Tibial artery (tissue), 4 donors: ENCODE measurements around the gene UCP3.
A peak's percentile ranks its signal among the peaks of the same experiment; 100 is the strongest.
"Not testable (repeated sequence)": the region's sequence is repeated elsewhere in the genome, so short reads cannot be mapped to it uniquely, and the experiment has no call there.

Experiments used
- DNase-seq, 2 donors: peaks; one replicate each; pipeline ENCODE4 v3.0.0-alpha.2; 2019
- H3K27ac ChIP-seq, 2 donors: fragments of 200-600 bp; sonication (generic) in 1 of 2; 1 replicate in 1 of 2; 2 replicates in 1 of 2; pipeline ENCODE4 v1.5.1; 2018 to 2019; ENCODE audit warnings: mild to moderate bottlenecking in 1 of 2
- H3K27me3 ChIP-seq, 2 donors: fragments of 200-600 bp; sonication (generic) in 1 of 2; one replicate each; pipeline versions ENCODE4 v1.5.1 to v1.6.0; 2016 to 2019
- H3K36me3 ChIP-seq, 3 donors: fragments of 200-600 bp; sonication (generic) in 2 of 3; one replicate each; pipeline ENCODE4 v1.5.1; 2016 to 2019; ENCODE audit warnings: mild to moderate bottlenecking in 2 of 3
- H3K4me1 ChIP-seq, 4 donors: fragments of 200-600 bp; sonication (generic) in 2 of 4; 1 replicate in 3 of 4; 2 replicates in 1 of 4; pipeline ENCODE4 v1.5.1; 2016 to 2019
- H3K4me3 ChIP-seq, 2 donors: fragments of 200-600 bp; sonication (generic) in 1 of 2; 1 replicate in 1 of 2; 2 replicates in 1 of 2; pipeline ENCODE4 v1.5.1; 2018 to 2019; ENCODE audit warnings: mild to moderate bottlenecking in 2 of 2
- H3K9me3 ChIP-seq, 3 donors: fragments of 200-600 bp; sonication (generic) in 1 of 3; one replicate each; pipeline ENCODE4 v1.5.1; 2016 to 2019
- intact Hi-C: fragments of 100-400 bp; cut with DNase I; formaldehyde crosslinking; loops from one replicate; pipeline ENCODE4 v1.15.0; 2023; ENCODE audit warnings: low total_unique reads
- TF ChIP-seq, protein P1 (sequence below), 2 experiments: fragments of 200-600 bp in 1 of 2; fragments of 450-650 bp in 1 of 2; IDR thresholded peaks; one replicate each; pipeline ENCODE4 v1.5.1; 2017 to 2019; ENCODE audit warnings: antibody characterized with exemption in 2 of 2, mild to moderate bottlenecking in 1 of 2, moderate library complexity in 1 of 2

The UCP3 gene

DNA sequence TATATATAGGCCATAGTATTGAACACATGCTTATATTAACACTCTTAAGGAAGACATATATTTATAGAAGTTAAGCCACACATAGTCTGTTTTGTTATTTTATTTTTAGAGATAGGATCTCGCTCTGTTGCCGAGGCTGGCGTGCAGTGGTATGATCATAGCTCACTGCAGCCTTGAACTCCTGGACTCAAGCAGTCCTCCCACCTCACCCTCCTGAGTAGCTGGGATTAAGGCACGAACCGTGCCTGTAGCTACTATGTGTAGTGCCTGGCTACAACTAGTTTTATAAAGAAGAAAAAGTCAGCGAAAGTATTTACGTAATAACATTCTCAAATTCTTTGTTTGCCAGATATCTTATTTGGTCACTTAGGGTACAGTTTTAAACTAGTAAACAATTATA is 20.7 kb downstream of the UCP3 start:
- TF ChIP-seq, protein P1, sequence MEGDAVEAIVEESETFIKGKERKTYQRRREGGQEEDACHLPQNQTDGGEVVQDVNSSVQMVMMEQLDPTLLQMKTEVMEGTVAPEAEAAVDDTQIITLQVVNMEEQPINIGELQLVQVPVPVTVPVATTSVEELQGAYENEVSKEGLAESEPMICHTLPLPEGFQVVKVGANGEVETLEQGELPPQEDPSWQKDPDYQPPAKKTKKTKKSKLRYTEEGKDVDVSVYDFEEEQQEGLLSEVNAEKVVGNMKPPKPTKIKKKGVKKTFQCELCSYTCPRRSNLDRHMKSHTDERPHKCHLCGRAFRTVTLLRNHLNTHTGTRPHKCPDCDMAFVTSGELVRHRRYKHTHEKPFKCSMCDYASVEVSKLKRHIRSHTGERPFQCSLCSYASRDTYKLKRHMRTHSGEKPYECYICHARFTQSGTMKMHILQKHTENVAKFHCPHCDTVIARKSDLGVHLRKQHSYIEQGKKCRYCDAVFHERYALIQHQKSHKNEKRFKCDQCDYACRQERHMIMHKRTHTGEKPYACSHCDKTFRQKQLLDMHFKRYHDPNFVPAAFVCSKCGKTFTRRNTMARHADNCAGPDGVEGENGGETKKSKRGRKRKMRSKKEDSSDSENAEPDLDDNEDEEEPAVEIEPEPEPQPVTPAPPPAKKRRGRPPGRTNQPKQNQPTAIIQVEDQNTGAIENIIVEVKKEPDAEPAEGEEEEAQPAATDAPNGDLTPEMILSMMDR (IDR thresholded peaks at IDR 0.05), result no peak
- H3K9me3 ChIP-seq, result no peaks in the 10 kb centered on the region

DNA sequence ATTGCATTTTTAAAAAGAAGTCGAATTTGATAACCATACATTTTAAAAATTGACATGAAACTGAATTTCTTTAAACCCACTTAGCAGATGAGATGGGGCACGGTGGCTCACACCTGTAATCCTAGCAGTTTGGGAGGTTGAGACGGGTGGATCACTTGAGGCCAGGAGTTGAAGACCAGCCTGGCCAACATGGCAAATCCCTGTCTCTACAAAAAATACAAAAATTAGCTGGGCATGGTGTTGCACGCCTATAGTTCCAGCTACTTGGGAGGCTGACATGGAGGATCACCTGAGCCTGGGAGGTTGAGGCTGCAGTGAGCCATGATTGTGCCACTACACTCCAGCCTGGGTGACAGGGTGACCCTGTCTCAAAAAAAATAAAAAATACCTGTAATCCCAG is 23.2 kb downstream of the UCP3 start:
- peaks cover 0 to 25% (median 15%) of the 10 kb centered on the region in 4 donors for H3K4me1 ChIP-seq
- H3K9me3 ChIP-seq, H3K27ac ChIP-seq, DNase-seq, H3K27me3 ChIP-seq, H3K4me3 ChIP-seq, intact Hi-C loops, H3K36me3 ChIP-seq: not testable (repeated sequence)

More for the DNA sequence above, 20.7 kb downstream of the UCP3 start:
- Histone ChIP-seq H3K4me1 (peaks cover 0 to 17% (median 13%) of the 10 kb centered on the region in 4 donors), H3K27me3 (no peaks in the 10 kb centered on the region), H3K36me3 (no peaks in the 10 kb centered on the region), H3K27ac (no peak overlapping the region), H3K4me3 (no peak overlapping the region)
- intact Hi-C loops, result no loop called here
- peak in 1 of 2 donors; percentile 3 for DNase-seq

DNA sequence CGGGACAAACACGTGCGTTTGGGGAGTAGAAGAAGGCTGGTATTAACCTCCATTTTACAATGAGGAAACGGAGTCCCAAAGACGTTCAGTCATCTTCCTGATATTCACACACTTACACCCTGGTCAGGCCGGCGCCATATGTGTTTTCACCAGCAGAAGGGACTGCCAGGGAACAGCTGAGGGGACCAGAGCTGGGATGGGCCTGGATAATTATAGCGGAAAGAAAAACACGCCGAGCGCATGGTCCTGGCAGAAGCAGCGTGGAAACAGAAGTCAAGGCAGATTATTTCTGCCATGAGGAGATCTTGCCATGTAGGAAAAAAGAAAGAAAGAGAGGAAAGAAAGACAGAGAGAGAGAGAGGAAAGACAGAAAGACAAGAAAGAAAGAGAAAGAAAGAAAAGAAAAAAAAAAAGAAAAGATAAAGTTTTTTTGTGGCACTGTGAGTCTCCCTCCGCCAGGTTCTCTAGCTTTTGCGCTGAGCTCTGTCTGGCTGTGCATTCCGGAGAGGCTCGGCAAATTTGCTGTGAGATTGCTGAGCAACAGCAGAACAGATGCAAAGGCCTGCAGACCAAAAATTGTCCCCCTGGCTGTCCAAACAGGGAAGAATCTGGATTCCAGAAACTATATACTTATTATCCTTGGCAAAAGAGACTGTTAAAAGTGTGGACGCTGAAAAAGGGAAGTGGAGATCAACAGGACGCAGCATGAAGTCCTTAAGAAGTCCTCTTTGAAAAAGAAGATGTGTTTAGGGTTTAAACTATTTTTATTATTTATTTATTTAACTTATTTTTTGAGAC is 24.9 kb downstream of the UCP3 start:
- peaks cover 0 to 25% (median 15%) of the 10 kb centered on the region in 4 donors for H3K4me1 ChIP-seq
- TF ChIP-seq, protein P1 (IDR thresholded peaks at IDR 0.05), result peak in 1 of 2 experiments; percentile 8

DNA sequence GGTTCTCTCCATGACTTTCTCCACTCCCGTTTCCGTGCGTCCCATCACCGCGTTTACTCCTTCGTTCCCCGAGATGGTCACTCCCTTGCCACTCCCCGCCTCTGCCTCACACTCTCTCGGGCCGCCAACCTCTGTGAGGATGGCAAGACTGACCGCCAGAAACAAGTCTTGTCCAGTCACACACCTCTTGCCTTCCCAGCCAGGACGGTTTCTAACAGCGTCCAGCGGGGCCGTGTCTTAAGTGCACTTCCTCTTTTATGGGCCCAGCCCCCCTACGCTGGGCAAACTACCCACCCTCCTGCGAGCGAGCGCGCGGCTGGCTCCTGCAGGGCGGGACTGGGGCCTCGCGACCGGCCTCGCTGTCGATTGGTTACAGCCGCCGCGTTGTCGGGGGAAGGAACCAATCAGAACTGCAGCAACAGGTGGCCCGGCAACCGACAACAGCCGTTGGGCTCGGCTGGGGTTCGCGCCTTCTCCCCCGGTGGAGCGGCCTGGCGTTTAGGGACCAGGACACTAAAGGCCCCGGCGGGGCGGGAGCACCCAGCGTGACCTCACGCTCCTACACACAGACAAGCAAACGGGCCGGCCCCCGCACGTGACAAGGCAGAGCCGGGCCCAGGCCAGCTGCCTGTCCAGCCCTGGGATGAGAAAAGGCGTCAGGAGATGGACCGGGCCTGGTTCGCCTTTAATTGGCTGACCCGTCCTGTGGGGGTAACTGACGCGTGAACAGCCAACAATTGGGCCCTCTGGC is 25.7 kb downstream of the UCP3 start:
- H3K36me3 ChIP-seq, result peaks cover 0 to 14% (median 0%) of the 10 kb centered on the region in 3 donors
- TF ChIP-seq, protein P1 (IDR thresholded peaks at IDR 0.05), result no peak
- peak overlapping the region; percentile 57 to 62 for H3K4me3 ChIP-seq
- H3K27ac ChIP-seq, result peak overlapping the region; percentile 85 to 86
- H3K9me3 ChIP-seq, result no peaks in the 10 kb centered on the region
- DNase-seq, result peak; percentile 90 to 96
- peaks cover 0 to 25% (median 15%) of the 10 kb centered on the region in 4 donors for H3K4me1 ChIP-seq
- H3K27me3 ChIP-seq, result no peaks in the 10 kb centered on the region
- intact Hi-C loops, result loop anchor here (5.0 kb wide), 1 partner anchor 34 kb away; no protein-coding TSS in a partner anchor

More for the DNA sequence above, 24.9 kb downstream of the UCP3 start:
- Histone ChIP-seq H3K27ac (peak overlapping the region; percentile 85 to 86), H3K4me3 (peak overlapping the region; percentile 57 to 62), H3K9me3 (no peaks in the 10 kb centered on the region), H3K27me3 (no peaks in the 10 kb centered on the region), H3K36me3 (peaks cover 0 to 6% (median 0%) of the 10 kb centered on the region in 3 donors)
- peak; percentile 17 to 71 for DNase-seq
- intact Hi-C loops, result loop anchor here (5.0 kb wide), 1 partner anchor 33 kb away; no protein-coding TSS in a partner anchor

DNA sequence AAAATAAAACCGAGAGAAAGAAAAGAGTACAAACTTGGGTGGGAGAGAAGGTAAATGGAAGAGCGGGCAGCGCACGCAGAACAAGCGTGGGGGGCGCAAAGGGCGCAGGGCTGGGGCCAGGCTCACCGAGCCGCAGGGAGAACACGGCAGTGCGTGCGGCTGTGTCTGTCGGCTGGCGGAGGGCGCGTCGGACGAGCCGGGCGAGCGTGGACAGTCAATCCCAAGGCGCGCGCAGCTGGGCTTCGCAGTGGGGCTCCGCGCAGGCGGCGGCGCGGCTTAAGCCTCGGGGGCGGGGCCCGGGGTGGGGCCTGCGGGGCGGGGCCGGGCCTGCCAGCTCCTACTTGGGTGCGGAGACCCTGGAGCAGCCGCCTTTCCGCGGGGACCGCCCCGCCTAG is 26.3 kb downstream of the UCP3 start, which contains the start of gene UCP2:
UCP2 (minus strand) TSS at position 249 of the 395 bp plus-strand sequence. CDS start 4,465 bp downstream, outside the sequence.
- peak within 1 kb of the TSS; percentile 85 to 86 for H3K27ac ChIP-seq
- H3K4me1 ChIP-seq, result peaks cover 0 to 25% (median 15%) of the 10 kb centered on the region in 4 donors
- no peaks in the 10 kb centered on the region for H3K9me3 ChIP-seq
- peak in 1 of 2 donors; percentile 81 for DNase-seq
- peaks cover 0 to 19% (median 5%) of the 10 kb centered on the region in 3 donors for H3K36me3 ChIP-seq
- H3K27me3 ChIP-seq, result no peaks in the 10 kb centered on the region
- intact Hi-C loops, result loop anchor here (5.0 kb wide), 1 partner anchor 35 kb away; no protein-coding TSS in a partner anchor
- peak within 1 kb of the TSS; percentile 57 to 62 for H3K4me3 ChIP-seq
- TF ChIP-seq, protein P1 (IDR thresholded peaks at IDR 0.05), result no peak
